Glutamatergic neuron (in vitro differentiated cells): ENCODE data around the gene TMEM139. TPM values are rescaled to one million over a fixed set of nuclear protein-coding genes. Genes with fewer than 3 reads are reported as not detected.

Experiments used
- DNase-seq: peaks from one replicate; pipeline ENCODE4 v3.0.0; 2022
- H3K27ac Mint-ChIP-seq: one replicate; pipeline ENCODE4 v1.8.0; 2020; ENCODE audit warnings: mild to moderate bottlenecking, mixed read lengths, inconsistent platforms; ENCODE audit not compliant: unreplicated experiment
- H3K27me3 Mint-ChIP-seq: one replicate; pipeline ENCODE4 v1.8.0; 2020; ENCODE audit warnings: mild to moderate bottlenecking, moderate library complexity, mixed read lengths, inconsistent platforms; ENCODE audit not compliant: unreplicated experiment
- H3K36me3 Mint-ChIP-seq: one replicate; pipeline ENCODE4 v1.8.0; 2020; ENCODE audit warnings: mild to moderate bottlenecking, mixed read lengths, inconsistent platforms; ENCODE audit not compliant: unreplicated experiment
- H3K4me1 Mint-ChIP-seq: one replicate; pipeline ENCODE4 v1.8.0; 2020; ENCODE audit warnings: mild to moderate bottlenecking, low read depth, mixed read lengths, inconsistent platforms; ENCODE audit not compliant: unreplicated experiment
- H3K4me3 Mint-ChIP-seq: one replicate; pipeline ENCODE4 v1.8.0; 2020; ENCODE audit warnings: mild to moderate bottlenecking, mixed read lengths, inconsistent platforms; ENCODE audit not compliant: unreplicated experiment
- H3K9me3 Mint-ChIP-seq: one replicate; pipeline ENCODE4 v1.8.0; 2020; ENCODE audit warnings: mild to moderate bottlenecking, moderate library complexity, mixed read lengths, inconsistent platforms; ENCODE audit not compliant: unreplicated experiment
- total RNA-seq: library from RNA; stranded (reverse); fragmentation: NEBNext Ultra II Directional; extraction: Animal tissue kit (Norgen Biotek cat#: 25700); gene quantifications from one replicate; pipeline ENCODE4 v1.2.1, GENCODE V29; 2021; ENCODE audit not compliant: unreplicated experiment
- TF ChIP-seq, protein P1 (sequence below): fragments of 200-600 bp; sonication (generic); IDR thresholded peaks from one replicate; pipeline ENCODE4 v1.5.0; 2021; ENCODE audit not compliant: partially characterized antibody, unreplicated experiment

TMEM139 gene
- total RNA-seq, 1 donor from 2014 or later: not detected

GRCh38 chr7:143314127-143314526, 29.4 kb downstream of the TMEM139 start:
- Mint-ChIP-seq H3K4me1 (peaks cover 15% of the 10 kb centered on the region), H3K27ac (no peak overlapping the region), H3K36me3 (peaks cover 5% of the 10 kb centered on the region), H3K27me3 (peaks cover 9% of the 10 kb centered on the region), H3K9me3 (peaks cover 3% of the 10 kb centered on the region), H3K4me3 (no peak overlapping the region)
- no peak for DNase-seq
- TF ChIP-seq, protein P1, sequence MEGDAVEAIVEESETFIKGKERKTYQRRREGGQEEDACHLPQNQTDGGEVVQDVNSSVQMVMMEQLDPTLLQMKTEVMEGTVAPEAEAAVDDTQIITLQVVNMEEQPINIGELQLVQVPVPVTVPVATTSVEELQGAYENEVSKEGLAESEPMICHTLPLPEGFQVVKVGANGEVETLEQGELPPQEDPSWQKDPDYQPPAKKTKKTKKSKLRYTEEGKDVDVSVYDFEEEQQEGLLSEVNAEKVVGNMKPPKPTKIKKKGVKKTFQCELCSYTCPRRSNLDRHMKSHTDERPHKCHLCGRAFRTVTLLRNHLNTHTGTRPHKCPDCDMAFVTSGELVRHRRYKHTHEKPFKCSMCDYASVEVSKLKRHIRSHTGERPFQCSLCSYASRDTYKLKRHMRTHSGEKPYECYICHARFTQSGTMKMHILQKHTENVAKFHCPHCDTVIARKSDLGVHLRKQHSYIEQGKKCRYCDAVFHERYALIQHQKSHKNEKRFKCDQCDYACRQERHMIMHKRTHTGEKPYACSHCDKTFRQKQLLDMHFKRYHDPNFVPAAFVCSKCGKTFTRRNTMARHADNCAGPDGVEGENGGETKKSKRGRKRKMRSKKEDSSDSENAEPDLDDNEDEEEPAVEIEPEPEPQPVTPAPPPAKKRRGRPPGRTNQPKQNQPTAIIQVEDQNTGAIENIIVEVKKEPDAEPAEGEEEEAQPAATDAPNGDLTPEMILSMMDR: no peak

GRCh38 chr7:143315776-143316175, 31.0 kb downstream of the TMEM139 start, which contains the start of gene CLCN1:
Gene CLCN1 (plus strand): TSS chr7:143316111. CDS start chr7:143316213, 102 bp downstream.
- H3K4me3 Mint-ChIP-seq: no peak within 1 kb of the TSS
- no peak for DNase-seq
- H3K36me3 Mint-ChIP-seq: peaks cover 5% of the 10 kb centered on the region
- H3K4me1 Mint-ChIP-seq: peaks cover 15% of the 10 kb centered on the region
- H3K27me3 Mint-ChIP-seq: peaks cover 9% of the 10 kb centered on the region
- no peak within 1 kb of the TSS for H3K27ac Mint-ChIP-seq
- peaks cover 5% of the 10 kb centered on the region for H3K9me3 Mint-ChIP-seq
- TF ChIP-seq, protein P1: no peak

DNA sequence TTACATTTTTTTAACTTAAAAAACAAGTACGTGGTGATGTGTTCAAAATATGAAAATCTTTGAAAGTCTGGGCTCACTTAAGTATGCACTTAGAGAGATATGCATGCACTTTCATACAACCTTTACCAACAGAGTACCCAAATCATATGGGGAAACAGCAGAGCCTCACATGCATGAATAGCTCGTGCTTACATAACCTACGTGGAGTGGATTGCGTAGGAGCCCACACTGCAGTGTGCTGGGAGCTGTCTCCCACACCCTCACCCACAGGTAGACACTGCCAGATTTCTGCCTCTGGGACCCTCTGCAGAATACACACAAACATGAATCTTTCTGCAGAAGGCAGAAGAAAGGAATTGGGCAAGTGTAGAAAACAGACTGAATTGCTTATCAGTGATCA, 31.7 kb downstream of the TMEM139 start:
- peaks cover 7% of the 10 kb centered on the region for H3K9me3 Mint-ChIP-seq
- TF ChIP-seq, protein P1: no peak
- H3K36me3 Mint-ChIP-seq: peaks cover 5% of the 10 kb centered on the region
- H3K27ac Mint-ChIP-seq: no peak overlapping the region
- DNase-seq: no peak
- peaks cover 16% of the 10 kb centered on the region for H3K4me1 Mint-ChIP-seq
- H3K4me3 Mint-ChIP-seq: no peak overlapping the region
- H3K27me3 Mint-ChIP-seq: peaks cover 9% of the 10 kb centered on the region

GRCh38 chr7:143318661-143319060, 33.9 kb downstream of the TMEM139 start:
- H3K36me3 Mint-ChIP-seq: peaks cover 3% of the 10 kb centered on the region
- peaks cover 13% of the 10 kb centered on the region for H3K9me3 Mint-ChIP-seq
- no peak overlapping the region for H3K4me3 Mint-ChIP-seq
- H3K4me1 Mint-ChIP-seq: peaks cover 32% of the 10 kb centered on the region
- H3K27me3 Mint-ChIP-seq: peaks cover 11% of the 10 kb centered on the region
- H3K27ac Mint-ChIP-seq: no peak overlapping the region
- DNase-seq: no peak
- TF ChIP-seq, protein P1: no peak

DNA sequence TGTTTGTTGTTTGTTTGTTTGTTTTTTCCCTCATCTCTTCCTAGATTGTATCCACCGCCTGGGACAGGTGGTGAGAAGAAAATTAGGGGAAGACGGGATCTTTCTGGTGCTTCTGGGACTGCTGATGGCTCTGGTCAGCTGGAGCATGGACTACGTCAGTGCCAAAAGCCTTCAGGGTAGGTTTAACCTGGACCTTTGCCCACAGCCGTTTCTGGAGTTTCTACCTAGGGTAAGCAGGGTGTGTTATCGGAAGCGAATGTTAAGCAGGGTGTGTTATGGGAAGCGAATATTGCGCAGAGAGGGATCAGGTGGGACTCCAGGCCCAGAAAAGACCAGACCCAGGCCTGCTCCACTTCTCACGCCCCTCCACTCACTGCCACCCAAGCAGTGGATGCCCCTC, 35.9 kb downstream of the TMEM139 start:
- Mint-ChIP-seq H3K4me1 (peaks cover 37% of the 10 kb centered on the region), H3K9me3 (peaks cover 13% of the 10 kb centered on the region), H3K4me3 (no peak overlapping the region), H3K27ac (no peak overlapping the region), H3K36me3 (no peaks in the 10 kb centered on the region), H3K27me3 (peaks cover 5% of the 10 kb centered on the region)
- TF ChIP-seq, protein P1: no peak
- no peak for DNase-seq
